ENCODE results near the gene CEP135. TPM values are rescaled to one million over a fixed set of nuclear protein-coding genes. Genes with fewer than 3 reads are reported as not detected.

CEP135 gene
- total RNA-seq, 1 experiment from 2014 or later, result 13.9 TPM

- Histone ChIP-seq H4K20me1 (ENCODE audit: control insufficient read depth, insufficient read depth, insufficient read length) (no peaks in the 10 kb centered on the region), H3K9ac (ENCODE audit: extremely low read depth, insufficient read length, low read length) (no peak overlapping the region), H2BK20ac (ENCODE audit: low read depth, low read length, poor library complexity, severe bottlenecking) (no peak overlapping the region), H4K8ac (replicated peaks; ENCODE audit: insufficient read length, low read depth, low read length) (no peak overlapping the region), H3K56ac (ENCODE audit: insufficient read length, low read depth, low read length) (no peak overlapping the region), H3K9me3 (ENCODE audit: control insufficient read depth, low read depth, low read length) (no peaks in the 10 kb centered on the region), H2BK12ac (ENCODE audit: insufficient read length, low read depth, low read length) (no peak overlapping the region), H4K91ac (ENCODE audit: insufficient read length, low read depth, low read length) (no peak overlapping the region), H3K79me1 (ENCODE audit: insufficient read depth, low read depth, low read length, poor library complexity, severe bottlenecking) (no peaks in the 10 kb centered on the region), H3K4me2 (ENCODE audit: insufficient read depth, insufficient read length, low read length) (no peak overlapping the region), H3K4ac (ENCODE audit: low read depth, low read length) (no peak overlapping the region), H3K14ac (ENCODE audit: insufficient read depth, low read length) (no peak overlapping the region), H3K18ac (ENCODE audit: insufficient read length, low read depth, low read length) (no peak overlapping the region), H2BK15ac (ENCODE audit: low read depth, low read length) (no peak overlapping the region), H3T11ph (ENCODE audit: low read length) (no peak overlapping the region), H3K27ac (ENCODE audit: insufficient read length, low read depth, low read length) (no peak overlapping the region), H2AFZ (ENCODE audit: low read length) (no peak overlapping the region), H3K4me1 (ENCODE audit: insufficient read depth, low read length) (no peaks in the 10 kb centered on the region; the same call in 1 of the 2 replicates), H3K23me2 (ENCODE audit: insufficient read length, low read depth, low read length, poor library complexity, severe bottlenecking) (no peaks in the 10 kb centered on the region), H4K5ac (ENCODE audit: insufficient read length, low read depth, low read length) (no peak overlapping the region), H3K79me2 (ENCODE audit: insufficient read depth, low read length) (no peaks in the 10 kb centered on the region), H3K27me3 (ENCODE audit: insufficient read depth, low read length) (no peaks in the 10 kb centered on the region), H2AK5ac (ENCODE audit: insufficient read length, low read length) (no peak overlapping the region), H3K23ac (ENCODE audit: insufficient read length, low read depth, low read length) (no peak overlapping the region), H2BK5ac (ENCODE audit: insufficient read length, low read length) (no peak overlapping the region), H2BK120ac (ENCODE audit: low read depth, low read length, poor library complexity, severe bottlenecking) (no peak overlapping the region)
- WGBS (ENCODE audit: extremely low coverage, insufficient read length, low lambda C conversion rate), result no CpG with 5 or more reads among the region's 2 CpGs
- no peaks in the 10 kb centered on the region for H3K27me3 Mint-ChIP-seq (ENCODE audit: low read depth)
- H3K4me3 Mint-ChIP-seq, result no peak overlapping the region
- H3K36me3 Mint-ChIP-seq (ENCODE audit: insufficient read depth in 1 of 3, low read depth in 3 of 3), result peaks cover 13 to 32% (median 19%) of the 10 kb centered on the region in 3 experiments
- peaks cover 25 to 26% of the 10 kb centered on the region in 2 experiments for H3K9me3 Mint-ChIP-seq
- DNase-seq, result no peak
- no peak overlapping the region; a peak in 1 of 7 replicates for H3K27ac Mint-ChIP-seq
- no peak for TF ChIP-seq CTCF (conservative IDR thresholded peaks at IDR 0.05)
- peaks cover 17 to 20% of the 10 kb centered on the region in 2 experiments for H3K4me1 Mint-ChIP-seq
These were observed 9.3 kb upstream of the CEP135 start for GRCh38 chr4:55939421-55939820.

Measured in H9 (cell line).